GM18505 (cell line): Measurements from ENCODE around the gene PSORS1C1.
"Not testable (repeated sequence)": the region's sequence is repeated elsewhere in the genome, so short reads cannot be mapped to it uniquely, and the experiment has no call there.

Experiments
- ATAC-seq: cut with Tn5 transposase; IDR thresholded peaks from one replicate; pipeline ENCODE4 v1.9.1; 2021; ENCODE audit not compliant: unreplicated experiment
- POLR2A ChIP-seq: IDR thresholded peaks from 4 replicates; pipeline ENCODE4 v1.6.1; 2011; ENCODE audit warnings: borderline replicate concordance; ENCODE audit not compliant: insufficient read depth, insufficient read length; ENCODE audit errors: extremely low read depth

PSORS1C1 gene

GRCh38 chr6:31114541-31114878 lies at the start of gene PSORS1C1:
Gene PSORS1C1 (plus strand): TSS chr6:31114800. CDS start chr6:31129633, 14,833 bp downstream.
- no peak for TF ChIP-seq POLR2A
- no peak for ATAC-seq

- no peak for ATAC-seq
- no peak for TF ChIP-seq POLR2A
Observed at GRCh38 chr6:31065556-31065955, 49.0 kb upstream of the PSORS1C1 start.

- ATAC-seq = not testable (repeated sequence)
Observed at GRCh38 chr6:31067028-31067427, 47.6 kb upstream of the PSORS1C1 start.

GRCh38 chr6:31067891-31068668 lies 46.5 kb upstream of the PSORS1C1 start:
- ATAC-seq = not testable (repeated sequence)

- ATAC-seq = no peak
- TF ChIP-seq POLR2A = no peak
Observed at GRCh38 chr6:31068669-31069340, 45.8 kb upstream of the PSORS1C1 start.

- TF ChIP-seq POLR2A = no peak
- no peak for ATAC-seq
Observed at GRCh38 chr6:31070711-31071197, 43.8 kb upstream of the PSORS1C1 start.

GRCh38 chr6:31074401-31074800 lies 40.2 kb upstream of the PSORS1C1 start:
- ATAC-seq = no peak
- no peak for TF ChIP-seq POLR2A

- TF ChIP-seq POLR2A = no peak
- ATAC-seq = no peak
Observed at GRCh38 chr6:31075528-31075927, 39.1 kb upstream of the PSORS1C1 start.

- no peak for ATAC-seq
- no peak for TF ChIP-seq POLR2A
Observed at GRCh38 chr6:31076611-31077010, 38.0 kb upstream of the PSORS1C1 start.

- no peak for ATAC-seq
- TF ChIP-seq POLR2A = no peak
Observed at GRCh38 chr6:31079656-31080261, 34.8 kb upstream of the PSORS1C1 start.

GRCh38 chr6:31081872-31082271 lies 32.7 kb upstream of the PSORS1C1 start:
- no peak for TF ChIP-seq POLR2A
- no peak for ATAC-seq

GRCh38 chr6:31083742-31084354 lies 30.8 kb upstream of the PSORS1C1 start:
- no peak for ATAC-seq
- TF ChIP-seq POLR2A = no peak

- no peak for TF ChIP-seq POLR2A
- no peak for ATAC-seq
Observed at GRCh38 chr6:31086788-31087440, 27.7 kb upstream of the PSORS1C1 start.
